H9 (cell line): ENCODE measurements around the gene TOR1B. TPM values are rescaled to one million over a fixed set of nuclear protein-coding genes. Genes with fewer than 3 reads are reported as not detected.

Experiments
- DNase-seq: peaks from one replicate; pipeline ENCODE4 v3.0.0-alpha.2; 2017
- H2AFZ ChIP-seq: one replicate; pipeline ENCODE4 v1.6.1; 2013; ENCODE audit warnings: mild to moderate bottlenecking, low read length, control low read depth, moderate library complexity
- H2AK5ac ChIP-seq: 2 replicates; pipeline ENCODE4 v1.6.1; 2013; ENCODE audit warnings: low read length, control low read depth, mixed read lengths; ENCODE audit not compliant: insufficient read length
- H2BK120ac ChIP-seq: one replicate; pipeline ENCODE4 v1.6.1; 2013; ENCODE audit warnings: low read depth, mild to moderate bottlenecking, low read length, control low read depth, inconsistent platforms; ENCODE audit not compliant: poor library complexity, severe bottlenecking
- H2BK12ac ChIP-seq: 2 replicates; pipeline ENCODE4 v1.6.1; 2013; ENCODE audit warnings: low read length, control low read depth, mixed read lengths, low read depth; ENCODE audit not compliant: insufficient read length
- H2BK15ac ChIP-seq: 2 replicates; pipeline ENCODE4 v1.6.1; 2013; ENCODE audit warnings: low read depth, low read length, control low read depth
- H2BK20ac ChIP-seq: one replicate; pipeline ENCODE4 v1.6.1; 2013; ENCODE audit warnings: low read depth, mild to moderate bottlenecking, low read length, control low read depth, inconsistent platforms; ENCODE audit not compliant: poor library complexity, severe bottlenecking
- H2BK5ac ChIP-seq: 2 replicates; pipeline ENCODE4 v1.6.1; 2013; ENCODE audit warnings: low read length, control low read depth, mixed read lengths; ENCODE audit not compliant: insufficient read length
- H3K14ac ChIP-seq: 2 replicates; pipeline ENCODE4 v1.6.1; 2013; ENCODE audit warnings: low read length, control low read depth; ENCODE audit not compliant: insufficient read depth
- H3K18ac ChIP-seq: 2 replicates; pipeline ENCODE4 v1.6.1; 2013; ENCODE audit warnings: low read depth, mild to moderate bottlenecking, mixed read lengths, low read length, control low read depth; ENCODE audit not compliant: insufficient read length
- H3K23ac ChIP-seq: 2 replicates; pipeline ENCODE4 v1.6.1; 2013; ENCODE audit warnings: low read length, control low read depth, mixed read lengths, low read depth; ENCODE audit not compliant: insufficient read length
- H3K23me2 ChIP-seq: 2 replicates; pipeline ENCODE4 v1.6.1; 2013; ENCODE audit warnings: low read depth, mild to moderate bottlenecking, mixed read lengths, low read length, control low read depth; ENCODE audit not compliant: insufficient read length, poor library complexity, severe bottlenecking
- H3K27ac ChIP-seq: 2 replicates; pipeline ENCODE4 v1.5.1; 2013; ENCODE audit warnings: low read length, control low read depth, mixed read lengths, low read depth; ENCODE audit not compliant: insufficient read length
- H3K27me3 ChIP-seq: 2 replicates; pipeline ENCODE4 v1.6.1; 2013; ENCODE audit warnings: low read length, control low read depth, inconsistent platforms; ENCODE audit not compliant: insufficient read depth
- H3K4ac ChIP-seq: 2 replicates; pipeline ENCODE4 v1.6.1; 2013; ENCODE audit warnings: low read depth, mild to moderate bottlenecking, control low read depth, inconsistent platforms, low read length, moderate library complexity
- H3K4me1 ChIP-seq: 2 replicates; pipeline ENCODE4 v1.6.1; 2013; ENCODE audit warnings: low read length, control low read depth, inconsistent platforms; ENCODE audit not compliant: insufficient read depth
- H3K4me2 ChIP-seq: 2 replicates; pipeline ENCODE4 v1.6.1; 2013; ENCODE audit warnings: low read length, control low read depth, mixed read lengths; ENCODE audit not compliant: insufficient read length, insufficient read depth
- H3K56ac ChIP-seq: 2 replicates; pipeline ENCODE4 v1.6.1; 2013; ENCODE audit warnings: low read depth, mild to moderate bottlenecking, mixed read lengths, low read length, control low read depth; ENCODE audit not compliant: insufficient read length
- H3K79me1 ChIP-seq: 2 replicates; pipeline ENCODE4 v1.6.1; 2013; ENCODE audit warnings: low read depth, mild to moderate bottlenecking, moderate library complexity, low read length, control low read depth, inconsistent platforms; ENCODE audit not compliant: insufficient read depth, poor library complexity, severe bottlenecking
- H3K79me2 ChIP-seq: 2 replicates; pipeline ENCODE4 v1.6.1; 2013; ENCODE audit warnings: low read length, control low read depth, inconsistent platforms; ENCODE audit not compliant: insufficient read depth
- H3K9ac ChIP-seq: 2 replicates; pipeline ENCODE4 v1.6.1; 2013; ENCODE audit warnings: low read length, control low read depth, mixed read lengths; ENCODE audit not compliant: insufficient read length; ENCODE audit errors: extremely low read depth
- H3K9me3 ChIP-seq: one replicate; pipeline ENCODE4 v1.6.1; 2013; ENCODE audit warnings: low read depth, low read length, inconsistent platforms; ENCODE audit not compliant: control insufficient read depth
- H3T11ph ChIP-seq: one replicate; pipeline ENCODE4 v1.6.1; 2013; ENCODE audit warnings: mild to moderate bottlenecking, low read length, control low read depth, inconsistent platforms
- H4K20me1 ChIP-seq: one replicate; pipeline ENCODE4 v1.6.1; 2013; ENCODE audit not compliant: control insufficient read depth, insufficient read length, insufficient read depth
- H4K5ac ChIP-seq: 2 replicates; pipeline ENCODE4 v1.6.1; 2013; ENCODE audit warnings: low read depth, mild to moderate bottlenecking, mixed read lengths, low read length, control low read depth; ENCODE audit not compliant: insufficient read length
- H4K8ac ChIP-seq: replicated peaks from 2 replicates; pipeline ENCODE4 v1.6.1; 2013; ENCODE audit warnings: low read length, control low read depth, mixed read lengths, low read depth; ENCODE audit not compliant: insufficient read length
- H4K91ac ChIP-seq: 2 replicates; pipeline ENCODE4 v1.6.1; 2013; ENCODE audit warnings: low read depth, mild to moderate bottlenecking, moderate library complexity, mixed read lengths, low read length, control low read depth; ENCODE audit not compliant: insufficient read length
- H3K27ac Mint-ChIP-seq, 3 experiments: 2 replicates in 2 of 3; 3 replicates in 1 of 3; pipeline ENCODE4 v1.8.0; 2020 to 2021; ENCODE audit warnings: mixed read lengths in 3 of 3, mild to moderate bottlenecking in 1 of 3, moderate library complexity in 1 of 3
- H3K27me3 Mint-ChIP-seq: 2 replicates; pipeline ENCODE4 v1.8.0; 2021; ENCODE audit warnings: low read depth, mild to moderate bottlenecking, moderate library complexity, mixed read lengths
- H3K36me3 Mint-ChIP-seq, 3 experiments: 2 replicates in 2 of 3; 3 replicates in 1 of 3; pipeline ENCODE4 v1.8.0; 2020 to 2021; ENCODE audit warnings: low read depth in 3 of 3, mixed read lengths in 3 of 3; ENCODE audit not compliant: insufficient read depth in 1 of 3
- H3K4me1 Mint-ChIP-seq, 2 experiments: 2 replicates each; pipeline ENCODE4 v1.8.0; 2020; ENCODE audit warnings: mixed read lengths in 2 of 2
- H3K4me3 Mint-ChIP-seq, 2 experiments: 2 replicates in 1 of 2; 3 replicates in 1 of 2; pipeline ENCODE4 v1.8.0; 2020 to 2021; ENCODE audit warnings: mild to moderate bottlenecking in 2 of 2, mixed read lengths in 2 of 2, moderate library complexity in 1 of 2
- H3K9me3 Mint-ChIP-seq, 2 experiments: 2 replicates in 1 of 2; 3 replicates in 1 of 2; pipeline ENCODE4 v1.8.0; 2020; ENCODE audit warnings: mild to moderate bottlenecking in 2 of 2, mixed read lengths in 2 of 2, moderate library complexity in 1 of 2
- WGBS: extraction: QIAGEN DNeasy Blood & Tissue Kit; methylation state at CpG from one replicate; pipeline ENCODE4 v1.1.7; 2013; ENCODE audit warnings: missing lambda C conversion rate, low lambda C conversion rate, mixed read lengths; ENCODE audit not compliant: insufficient read length; ENCODE audit errors: extremely low coverage; 5-methylcytosine and 5-hydroxymethylcytosine counted together
- total RNA-seq: library from RNA; stranded (reverse); gene quantifications from 2 replicates; pipeline ENCODE4 v1.2.1, GENCODE V29; 2021
- TF ChIP-seq, protein P1 (sequence below): fragments of 200-600 bp; sonication (generic); conservative IDR thresholded peaks from 3 replicates; pipeline ENCODE4 v1.8.0; 2021; ENCODE audit warnings: antibody characterized with exemption, mild to moderate bottlenecking

Gene TOR1B
- total RNA-seq, 1 experiment from 2014 or later: 18.1 TPM

DNA sequence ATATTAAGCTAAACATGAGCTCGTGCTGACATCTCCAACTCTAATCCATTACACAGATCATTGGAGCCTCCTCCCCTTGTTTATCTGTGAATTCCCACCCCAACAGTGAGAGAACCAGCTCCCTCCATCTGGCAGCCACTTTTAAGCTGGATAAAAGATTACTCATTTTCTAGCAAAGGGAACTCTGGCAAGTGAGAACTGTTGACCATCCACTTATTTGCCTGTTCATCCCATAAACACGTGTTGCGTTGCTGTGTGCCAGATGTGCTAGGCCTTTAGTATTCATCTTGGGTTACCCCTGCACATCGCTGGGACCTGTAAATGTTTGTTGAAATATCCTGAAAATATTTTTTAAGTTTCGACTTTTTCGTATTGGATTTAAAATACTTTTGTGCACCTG lies 23.4 kb downstream of the TOR1B start:
- H3K18ac ChIP-seq: no peak overlapping the region
- TF ChIP-seq, protein P1, sequence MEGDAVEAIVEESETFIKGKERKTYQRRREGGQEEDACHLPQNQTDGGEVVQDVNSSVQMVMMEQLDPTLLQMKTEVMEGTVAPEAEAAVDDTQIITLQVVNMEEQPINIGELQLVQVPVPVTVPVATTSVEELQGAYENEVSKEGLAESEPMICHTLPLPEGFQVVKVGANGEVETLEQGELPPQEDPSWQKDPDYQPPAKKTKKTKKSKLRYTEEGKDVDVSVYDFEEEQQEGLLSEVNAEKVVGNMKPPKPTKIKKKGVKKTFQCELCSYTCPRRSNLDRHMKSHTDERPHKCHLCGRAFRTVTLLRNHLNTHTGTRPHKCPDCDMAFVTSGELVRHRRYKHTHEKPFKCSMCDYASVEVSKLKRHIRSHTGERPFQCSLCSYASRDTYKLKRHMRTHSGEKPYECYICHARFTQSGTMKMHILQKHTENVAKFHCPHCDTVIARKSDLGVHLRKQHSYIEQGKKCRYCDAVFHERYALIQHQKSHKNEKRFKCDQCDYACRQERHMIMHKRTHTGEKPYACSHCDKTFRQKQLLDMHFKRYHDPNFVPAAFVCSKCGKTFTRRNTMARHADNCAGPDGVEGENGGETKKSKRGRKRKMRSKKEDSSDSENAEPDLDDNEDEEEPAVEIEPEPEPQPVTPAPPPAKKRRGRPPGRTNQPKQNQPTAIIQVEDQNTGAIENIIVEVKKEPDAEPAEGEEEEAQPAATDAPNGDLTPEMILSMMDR: no peak

More for the DNA sequence above, 23.4 kb downstream of the TOR1B start:
- no CpG with 5 or more reads among the region's 6 CpGs for WGBS
- H2BK120ac ChIP-seq: no peak overlapping the region
- H3K27ac Mint-ChIP-seq: no peak overlapping the region; a peak in 1 of 7 replicates
- H3K79me1 ChIP-seq: peaks cover 3% of the 10 kb centered on the region
- H3K9me3 Mint-ChIP-seq: no peaks in the 10 kb centered on the region
- H3K23me2 ChIP-seq: peaks cover 5% of the 10 kb centered on the region
- no peak overlapping the region for H3K56ac ChIP-seq
- H3K4me1 ChIP-seq: no peaks in the 10 kb centered on the region
- no peaks in the 10 kb centered on the region for H3K9me3 ChIP-seq
- H2BK15ac ChIP-seq: no peak overlapping the region
- H2BK5ac ChIP-seq: no peak overlapping the region
- peaks cover 7 to 9% of the 10 kb centered on the region in 2 experiments for H3K4me1 Mint-ChIP-seq
- H3K4ac ChIP-seq: no peak overlapping the region
- no peak overlapping the region for H4K91ac ChIP-seq
- no peak overlapping the region for H2AK5ac ChIP-seq
- H3K4me3 Mint-ChIP-seq: no peak overlapping the region
- no peaks in the 10 kb centered on the region for H4K20me1 ChIP-seq
- H3K79me2 ChIP-seq: no peaks in the 10 kb centered on the region; the same call in 1 of the 2 replicates
- H3K27me3 Mint-ChIP-seq: no peaks in the 10 kb centered on the region
- no peak overlapping the region for H3K27ac ChIP-seq
- H4K5ac ChIP-seq: no peak overlapping the region
- DNase-seq: no peak
- no peak overlapping the region for H2BK20ac ChIP-seq
- no peak overlapping the region for H3K14ac ChIP-seq
- H3K23ac ChIP-seq: no peak overlapping the region
- no peak overlapping the region for H2AFZ ChIP-seq
- H4K8ac ChIP-seq: no peak overlapping the region
- H3K27me3 ChIP-seq: no peaks in the 10 kb centered on the region
- no peak overlapping the region for H2BK12ac ChIP-seq
- peaks cover 23 to 59% (median 50%) of the 10 kb centered on the region in 3 experiments; a peak in 6 of 7 replicates for H3K36me3 Mint-ChIP-seq
- no peak overlapping the region for H3K9ac ChIP-seq
- H3T11ph ChIP-seq: no peak overlapping the region
- H3K4me2 ChIP-seq: no peak overlapping the region
